ENCODE results near the gene DHCR7. TPM values are rescaled to one million over a fixed set of nuclear protein-coding genes. Genes with fewer than 3 reads are reported as not detected.

Gene DHCR7
- total RNA-seq, 1 donor from 2014 or later: 36.7 TPM

DNA sequence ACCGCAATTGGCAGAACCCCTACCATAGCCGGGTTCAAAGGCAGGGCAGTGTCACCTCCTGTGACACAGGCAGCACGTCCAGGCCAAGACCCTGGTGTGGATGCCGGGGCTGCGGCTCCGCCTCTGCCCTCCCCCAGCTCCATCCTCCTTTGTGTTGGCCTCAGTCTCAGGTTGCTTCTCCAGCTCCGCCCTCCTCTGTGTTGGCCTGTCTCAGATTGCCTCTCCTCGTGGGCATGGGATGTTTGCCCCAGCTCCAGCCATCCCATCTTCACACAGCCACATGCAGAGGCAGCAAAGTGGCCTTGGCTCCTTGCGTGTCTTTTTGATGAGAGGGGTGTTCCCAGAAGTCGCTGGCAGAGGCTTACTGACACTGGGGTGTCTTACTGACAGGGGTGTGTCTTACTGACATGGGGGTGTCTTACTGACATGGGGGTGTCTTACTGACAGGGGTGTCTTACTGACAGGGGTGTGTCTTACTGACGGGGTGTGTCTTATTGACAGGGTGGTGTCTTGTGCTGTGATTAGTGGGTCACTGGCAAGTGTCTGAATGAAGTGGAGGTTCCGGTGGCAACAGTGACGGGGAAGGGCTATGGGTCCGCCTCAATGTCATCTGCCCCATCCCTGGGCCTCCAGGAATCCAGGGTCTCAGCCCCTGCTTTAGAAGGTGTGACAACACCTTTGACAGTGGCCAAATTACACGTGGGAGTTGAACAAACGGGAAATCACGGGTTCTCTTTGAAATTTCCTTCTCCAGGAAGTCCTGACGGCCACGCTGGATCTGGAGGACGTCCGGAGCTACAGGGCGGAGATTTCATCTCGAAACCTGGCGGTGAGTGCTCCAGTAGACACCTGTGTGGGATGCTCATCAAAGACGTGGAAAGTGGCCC is 29.7 kb upstream of the DHCR7 start:
- Histone ChIP-seq H3K27me3 (no peaks in the 10 kb centered on the region), H3K4me3 (no peak overlapping the region), H3K9me3 (ENCODE audit: low read depth) (no peaks in the 10 kb centered on the region), H3K9ac (no peak overlapping the region), H2AFZ (replicated peaks) (no peak overlapping the region), H3K36me3 (no peaks in the 10 kb centered on the region), H3K4me1 (peaks cover 7% of the 10 kb centered on the region), H4K20me1 (ENCODE audit: low read depth) (no peaks in the 10 kb centered on the region), H3F3A (ENCODE audit: low read depth) (no peaks in the 10 kb centered on the region), H3K4me2 (no peak overlapping the region), H3K27ac (no peak overlapping the region), H3K79me2 (ENCODE audit: low read depth) (no peaks in the 10 kb centered on the region)
- TF ChIP-seq EZH2phosphoT487 (IDR thresholded peaks at IDR 0.05) (no peak), EZH2 (IDR thresholded peaks at IDR 0.05) (no peak)
- TF ChIP-seq, protein P1, sequence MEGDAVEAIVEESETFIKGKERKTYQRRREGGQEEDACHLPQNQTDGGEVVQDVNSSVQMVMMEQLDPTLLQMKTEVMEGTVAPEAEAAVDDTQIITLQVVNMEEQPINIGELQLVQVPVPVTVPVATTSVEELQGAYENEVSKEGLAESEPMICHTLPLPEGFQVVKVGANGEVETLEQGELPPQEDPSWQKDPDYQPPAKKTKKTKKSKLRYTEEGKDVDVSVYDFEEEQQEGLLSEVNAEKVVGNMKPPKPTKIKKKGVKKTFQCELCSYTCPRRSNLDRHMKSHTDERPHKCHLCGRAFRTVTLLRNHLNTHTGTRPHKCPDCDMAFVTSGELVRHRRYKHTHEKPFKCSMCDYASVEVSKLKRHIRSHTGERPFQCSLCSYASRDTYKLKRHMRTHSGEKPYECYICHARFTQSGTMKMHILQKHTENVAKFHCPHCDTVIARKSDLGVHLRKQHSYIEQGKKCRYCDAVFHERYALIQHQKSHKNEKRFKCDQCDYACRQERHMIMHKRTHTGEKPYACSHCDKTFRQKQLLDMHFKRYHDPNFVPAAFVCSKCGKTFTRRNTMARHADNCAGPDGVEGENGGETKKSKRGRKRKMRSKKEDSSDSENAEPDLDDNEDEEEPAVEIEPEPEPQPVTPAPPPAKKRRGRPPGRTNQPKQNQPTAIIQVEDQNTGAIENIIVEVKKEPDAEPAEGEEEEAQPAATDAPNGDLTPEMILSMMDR (IDR thresholded peaks at IDR 0.05): no peak
- Mint-ChIP-seq H3K27ac (no peak overlapping the region), H3K4me3 (no peak overlapping the region), H3K9me3 (no peaks in the 10 kb centered on the region), H3K36me3 (peaks cover 15% of the 10 kb centered on the region), H3K4me1 (peaks cover 14% of the 10 kb centered on the region), H3K27me3 (ENCODE audit: insufficient read depth, low read depth) (peaks cover 2% of the 10 kb centered on the region)
- peak; percentile 68 for DNase-seq (ENCODE audit: low spot score)

DNA sequence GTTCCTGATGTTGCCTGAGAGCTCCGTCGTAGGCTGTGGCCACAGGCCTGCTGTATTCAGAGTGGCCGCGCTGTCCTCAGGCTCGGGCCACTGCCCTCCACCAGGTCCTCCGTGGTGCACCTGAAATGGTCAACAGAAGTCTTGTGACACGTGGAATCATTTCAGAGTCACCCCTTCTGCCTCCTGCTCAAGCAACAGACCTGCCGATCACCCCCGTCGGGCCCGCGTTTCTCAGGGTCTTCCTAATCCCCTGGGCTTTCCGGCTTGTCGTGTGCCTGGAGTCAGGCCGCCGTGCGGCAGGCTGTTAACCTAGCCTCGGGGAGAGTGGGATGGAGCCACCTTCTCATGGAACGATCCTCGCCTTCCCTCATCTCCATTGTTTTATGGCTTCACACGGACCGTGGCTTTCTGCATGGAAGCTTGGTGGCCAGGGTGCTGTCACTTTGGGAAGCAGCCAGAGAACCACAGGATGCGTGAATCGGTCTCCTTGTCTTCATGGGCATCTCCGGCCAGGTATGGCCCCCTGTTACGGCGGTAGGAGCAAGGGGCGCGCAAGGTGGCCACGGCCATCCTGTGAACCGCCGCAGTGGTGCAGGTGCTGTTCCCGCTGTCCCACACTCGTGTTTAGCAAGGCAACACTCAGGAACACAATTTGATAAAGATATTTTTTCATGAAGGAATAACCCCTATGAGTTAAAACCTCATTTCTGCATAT is 28.9 kb upstream of the DHCR7 start:
- Histone ChIP-seq H3K27ac (no peak overlapping the region), H3F3A (ENCODE audit: low read depth) (no peaks in the 10 kb centered on the region), H3K9ac (no peak overlapping the region), H3K9me3 (ENCODE audit: low read depth) (no peaks in the 10 kb centered on the region), H3K4me1 (peaks cover 7% of the 10 kb centered on the region), H3K4me2 (no peak overlapping the region), H3K36me3 (no peaks in the 10 kb centered on the region), H3K79me2 (ENCODE audit: low read depth) (no peaks in the 10 kb centered on the region), H3K4me3 (no peak overlapping the region), H3K27me3 (no peaks in the 10 kb centered on the region), H4K20me1 (ENCODE audit: low read depth) (no peaks in the 10 kb centered on the region), H2AFZ (replicated peaks) (no peak overlapping the region)
- H3K4me1 Mint-ChIP-seq: peaks cover 14% of the 10 kb centered on the region
- no peaks in the 10 kb centered on the region for H3K9me3 Mint-ChIP-seq
- peaks cover 15% of the 10 kb centered on the region for H3K36me3 Mint-ChIP-seq
- peaks cover 2% of the 10 kb centered on the region for H3K27me3 Mint-ChIP-seq (ENCODE audit: insufficient read depth, low read depth)
- H3K4me3 Mint-ChIP-seq: no peak overlapping the region
- no peak for TF ChIP-seq EZH2phosphoT487 (IDR thresholded peaks at IDR 0.05)
- TF ChIP-seq, protein P1 (IDR thresholded peaks at IDR 0.05): no peak
- DNase-seq (ENCODE audit: low spot score): no peak
- peak overlapping the region; percentile 69 for H3K27ac Mint-ChIP-seq

DNA sequence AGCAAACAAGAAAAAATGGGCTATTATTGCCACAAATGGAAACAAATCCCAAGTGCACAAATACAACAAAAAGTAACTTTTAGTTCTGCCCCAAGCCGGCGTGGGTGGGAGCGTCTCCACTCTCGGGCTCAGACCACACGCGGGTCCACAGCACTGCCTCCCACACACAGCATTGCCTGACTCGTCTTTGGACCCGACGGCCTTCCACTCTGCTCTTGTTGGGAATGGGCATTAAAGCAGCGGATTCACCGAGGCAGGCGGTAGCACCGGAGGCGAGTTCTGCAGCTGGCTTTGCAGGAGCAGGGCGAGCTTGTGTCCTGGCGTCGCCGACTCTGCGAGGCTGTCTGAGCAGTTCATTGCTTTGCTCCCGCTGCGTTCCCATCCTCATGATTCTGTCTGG is 27.8 kb upstream of the DHCR7 start:
- Histone ChIP-seq H3K4me1 (peaks cover 7% of the 10 kb centered on the region), H3K27ac (no peak overlapping the region), H3K36me3 (no peaks in the 10 kb centered on the region), H3K9ac (no peak overlapping the region), H2AFZ (replicated peaks) (no peak overlapping the region), H3K27me3 (no peaks in the 10 kb centered on the region), H3K79me2 (ENCODE audit: low read depth) (no peaks in the 10 kb centered on the region), H3F3A (ENCODE audit: low read depth) (no peaks in the 10 kb centered on the region), H4K20me1 (ENCODE audit: low read depth) (no peaks in the 10 kb centered on the region), H3K4me3 (no peak overlapping the region), H3K4me2 (no peak overlapping the region), H3K9me3 (ENCODE audit: low read depth) (no peaks in the 10 kb centered on the region)
- H3K9me3 Mint-ChIP-seq: no peaks in the 10 kb centered on the region
- H3K36me3 Mint-ChIP-seq: peaks cover 15% of the 10 kb centered on the region
- DNase-seq (ENCODE audit: low spot score): no peak
- no peak overlapping the region for H3K27ac Mint-ChIP-seq
- H3K27me3 Mint-ChIP-seq (ENCODE audit: insufficient read depth, low read depth): peaks cover 2% of the 10 kb centered on the region
- H3K4me1 Mint-ChIP-seq: peaks cover 14% of the 10 kb centered on the region
- TF ChIP-seq, protein P1 (IDR thresholded peaks at IDR 0.05): no peak
- no peak for TF ChIP-seq EZH2phosphoT487 (IDR thresholded peaks at IDR 0.05)
- no peak for TF ChIP-seq EZH2 (IDR thresholded peaks at IDR 0.05)
- H3K4me3 Mint-ChIP-seq: no peak overlapping the region
